Measurements from ENCODE around the gene PTPA. TPM values are rescaled to one million over a fixed set of nuclear protein-coding genes. Genes with fewer than 3 reads are reported as not detected.

Gene PTPA
- total and polyA plus RNA-seq, 9 of the 15 experiments (the other 6 are each of a cell fraction or from before 2014, with no cell fraction given), result 1.7 to 121 (median 72.6) TPM

DNA sequence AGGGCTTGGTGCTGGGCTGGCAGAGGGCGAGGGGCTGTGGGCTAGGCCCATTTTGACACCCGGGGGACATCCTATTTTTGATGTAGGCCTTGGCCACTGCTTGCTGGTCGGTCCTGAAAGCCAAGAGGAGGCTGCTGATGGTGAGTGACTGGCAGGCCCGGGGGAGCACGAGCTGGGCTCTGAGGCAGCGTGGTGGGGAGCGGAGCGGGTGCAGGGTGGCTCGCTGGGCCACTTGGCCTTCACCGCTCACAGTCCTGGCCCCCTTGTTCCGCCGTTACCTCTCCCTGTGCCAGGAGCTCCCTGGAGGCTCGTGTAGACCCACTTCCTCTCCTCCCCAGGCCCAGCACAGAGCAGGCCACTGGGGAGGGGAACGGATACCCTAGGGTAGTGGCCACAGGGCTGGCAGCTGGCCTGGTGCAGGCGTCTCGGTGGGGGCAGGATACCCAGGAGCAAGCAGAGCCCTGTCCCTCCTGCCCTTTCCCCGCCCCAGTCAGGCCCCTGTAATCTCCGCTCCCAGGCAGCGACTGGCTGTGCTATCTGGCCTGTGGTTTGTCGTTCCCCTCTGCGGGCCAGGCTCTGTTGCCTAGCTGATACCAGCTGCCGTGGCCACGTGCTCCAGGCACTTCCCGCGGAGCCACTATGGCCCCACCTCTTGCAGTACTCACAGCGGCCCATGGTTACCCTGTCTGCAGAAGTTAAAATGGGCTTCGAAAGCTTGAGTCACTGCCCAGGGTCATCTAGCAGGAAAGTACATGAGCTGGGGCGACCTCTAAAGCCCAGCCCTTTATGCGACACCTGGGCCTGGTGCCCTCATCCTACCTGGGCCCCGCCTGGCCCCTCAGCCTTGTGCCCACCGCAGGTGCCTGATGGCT is 42.0 kb upstream of the PTPA start (continued):
- TF ChIP-seq, protein P1, sequence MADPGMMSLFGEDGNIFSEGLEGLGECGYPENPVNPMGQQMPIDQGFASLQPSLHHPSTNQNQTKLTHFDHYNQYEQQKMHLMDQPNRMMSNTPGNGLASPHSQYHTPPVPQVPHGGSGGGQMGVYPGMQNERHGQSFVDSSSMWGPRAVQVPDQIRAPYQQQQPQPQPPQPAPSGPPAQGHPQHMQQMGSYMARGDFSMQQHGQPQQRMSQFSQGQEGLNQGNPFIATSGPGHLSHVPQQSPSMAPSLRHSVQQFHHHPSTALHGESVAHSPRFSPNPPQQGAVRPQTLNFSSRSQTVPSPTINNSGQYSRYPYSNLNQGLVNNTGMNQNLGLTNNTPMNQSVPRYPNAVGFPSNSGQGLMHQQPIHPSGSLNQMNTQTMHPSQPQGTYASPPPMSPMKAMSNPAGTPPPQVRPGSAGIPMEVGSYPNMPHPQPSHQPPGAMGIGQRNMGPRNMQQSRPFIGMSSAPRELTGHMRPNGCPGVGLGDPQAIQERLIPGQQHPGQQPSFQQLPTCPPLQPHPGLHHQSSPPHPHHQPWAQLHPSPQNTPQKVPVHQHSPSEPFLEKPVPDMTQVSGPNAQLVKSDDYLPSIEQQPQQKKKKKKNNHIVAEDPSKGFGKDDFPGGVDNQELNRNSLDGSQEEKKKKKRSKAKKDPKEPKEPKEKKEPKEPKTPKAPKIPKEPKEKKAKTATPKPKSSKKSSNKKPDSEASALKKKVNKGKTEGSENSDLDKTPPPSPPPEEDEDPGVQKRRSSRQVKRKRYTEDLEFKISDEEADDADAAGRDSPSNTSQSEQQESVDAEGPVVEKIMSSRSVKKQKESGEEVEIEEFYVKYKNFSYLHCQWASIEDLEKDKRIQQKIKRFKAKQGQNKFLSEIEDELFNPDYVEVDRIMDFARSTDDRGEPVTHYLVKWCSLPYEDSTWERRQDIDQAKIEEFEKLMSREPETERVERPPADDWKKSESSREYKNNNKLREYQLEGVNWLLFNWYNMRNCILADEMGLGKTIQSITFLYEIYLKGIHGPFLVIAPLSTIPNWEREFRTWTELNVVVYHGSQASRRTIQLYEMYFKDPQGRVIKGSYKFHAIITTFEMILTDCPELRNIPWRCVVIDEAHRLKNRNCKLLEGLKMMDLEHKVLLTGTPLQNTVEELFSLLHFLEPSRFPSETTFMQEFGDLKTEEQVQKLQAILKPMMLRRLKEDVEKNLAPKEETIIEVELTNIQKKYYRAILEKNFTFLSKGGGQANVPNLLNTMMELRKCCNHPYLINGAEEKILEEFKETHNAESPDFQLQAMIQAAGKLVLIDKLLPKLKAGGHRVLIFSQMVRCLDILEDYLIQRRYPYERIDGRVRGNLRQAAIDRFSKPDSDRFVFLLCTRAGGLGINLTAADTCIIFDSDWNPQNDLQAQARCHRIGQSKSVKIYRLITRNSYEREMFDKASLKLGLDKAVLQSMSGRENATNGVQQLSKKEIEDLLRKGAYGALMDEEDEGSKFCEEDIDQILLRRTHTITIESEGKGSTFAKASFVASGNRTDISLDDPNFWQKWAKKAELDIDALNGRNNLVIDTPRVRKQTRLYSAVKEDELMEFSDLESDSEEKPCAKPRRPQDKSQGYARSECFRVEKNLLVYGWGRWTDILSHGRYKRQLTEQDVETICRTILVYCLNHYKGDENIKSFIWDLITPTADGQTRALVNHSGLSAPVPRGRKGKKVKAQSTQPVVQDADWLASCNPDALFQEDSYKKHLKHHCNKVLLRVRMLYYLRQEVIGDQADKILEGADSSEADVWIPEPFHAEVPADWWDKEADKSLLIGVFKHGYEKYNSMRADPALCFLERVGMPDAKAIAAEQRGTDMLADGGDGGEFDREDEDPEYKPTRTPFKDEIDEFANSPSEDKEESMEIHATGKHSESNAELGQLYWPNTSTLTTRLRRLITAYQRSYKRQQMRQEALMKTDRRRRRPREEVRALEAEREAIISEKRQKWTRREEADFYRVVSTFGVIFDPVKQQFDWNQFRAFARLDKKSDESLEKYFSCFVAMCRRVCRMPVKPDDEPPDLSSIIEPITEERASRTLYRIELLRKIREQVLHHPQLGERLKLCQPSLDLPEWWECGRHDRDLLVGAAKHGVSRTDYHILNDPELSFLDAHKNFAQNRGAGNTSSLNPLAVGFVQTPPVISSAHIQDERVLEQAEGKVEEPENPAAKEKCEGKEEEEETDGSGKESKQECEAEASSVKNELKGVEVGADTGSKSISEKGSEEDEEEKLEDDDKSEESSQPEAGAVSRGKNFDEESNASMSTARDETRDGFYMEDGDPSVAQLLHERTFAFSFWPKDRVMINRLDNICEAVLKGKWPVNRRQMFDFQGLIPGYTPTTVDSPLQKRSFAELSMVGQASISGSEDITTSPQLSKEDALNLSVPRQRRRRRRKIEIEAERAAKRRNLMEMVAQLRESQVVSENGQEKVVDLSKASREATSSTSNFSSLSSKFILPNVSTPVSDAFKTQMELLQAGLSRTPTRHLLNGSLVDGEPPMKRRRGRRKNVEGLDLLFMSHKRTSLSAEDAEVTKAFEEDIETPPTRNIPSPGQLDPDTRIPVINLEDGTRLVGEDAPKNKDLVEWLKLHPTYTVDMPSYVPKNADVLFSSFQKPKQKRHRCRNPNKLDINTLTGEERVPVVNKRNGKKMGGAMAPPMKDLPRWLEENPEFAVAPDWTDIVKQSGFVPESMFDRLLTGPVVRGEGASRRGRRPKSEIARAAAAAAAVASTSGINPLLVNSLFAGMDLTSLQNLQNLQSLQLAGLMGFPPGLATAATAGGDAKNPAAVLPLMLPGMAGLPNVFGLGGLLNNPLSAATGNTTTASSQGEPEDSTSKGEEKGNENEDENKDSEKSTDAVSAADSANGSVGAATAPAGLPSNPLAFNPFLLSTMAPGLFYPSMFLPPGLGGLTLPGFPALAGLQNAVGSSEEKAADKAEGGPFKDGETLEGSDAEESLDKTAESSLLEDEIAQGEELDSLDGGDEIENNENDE (IDR thresholded peaks at IDR 0.05; ENCODE audit: low read depth, low read length), result no peak
- TF ChIP-seq FOXK2 (conservative IDR thresholded peaks at IDR 0.05 in 1 of 2, IDR thresholded peaks at IDR 0.05 in 1 of 2; ENCODE audit: low read depth in 2 of 2) (peak; percentile 70 to 87; a peak in 3 of 4 replicates), SMARCA4 (IDR thresholded peaks at IDR 0.05) (peak; percentile 98), ADNP (tag; IDR thresholded peaks at IDR 0.05) (no peak), ERF (CRISPR knock-in tag; IDR thresholded peaks at IDR 0.05) (peak; percentile 9; the same call in 1 of the 2 replicates), EP300 (IDR thresholded peaks at IDR 0.05; ENCODE audit: low read length) (peak; percentile 97), TCFL5 (CRISPR knock-in tag; conservative IDR thresholded peaks at IDR 0.05) (no peak), BHLHE40 (IDR thresholded peaks at IDR 0.05; ENCODE audit: low read length) (peak; percentile 97), ZNF347 (CRISPR knock-in tag; IDR thresholded peaks at IDR 0.05; ENCODE audit: low read depth) (no peak), ZNF707 (CRISPR knock-in tag; conservative IDR thresholded peaks at IDR 0.05) (no peak), CBFA2T3 (IDR thresholded peaks at IDR 0.05) (peak; percentile 100), RAD51 (IDR thresholded peaks at IDR 0.05; ENCODE audit: borderline replicate concordance, low read depth) (peak; percentile 93), HMG20A (CRISPR knock-in tag; conservative IDR thresholded peaks at IDR 0.05) (no peak), POLR3G (IDR thresholded peaks at IDR 0.05; ENCODE audit: extremely low read depth, insufficient read length, insufficient replicate concordance) (no peak), HEY1 (CRISPR knock-in tag; IDR thresholded peaks at IDR 0.05; ENCODE audit: borderline replicate concordance) (no peak; the same call in 1 of the 2 replicates)
